SK-N-SH (cell line): ENCODE measurements around the gene CST3.

Source experiments
- CHD2 ChIP-seq: fragments of 150-350 bp; IDR thresholded peaks from 2 replicates; pipeline ENCODE4 v1.6.1; 2018; ENCODE audit warnings: low read length; ENCODE audit not compliant: partially characterized antibody
- CTCF ChIP-seq: fragments of 200-600 bp; sonication (generic); IDR thresholded peaks from 2 replicates; pipeline ENCODE4 v1.6.1; 2017; ENCODE audit warnings: antibody characterized with exemption, mild to moderate bottlenecking, moderate library complexity
- GABPA ChIP-seq: IDR thresholded peaks from 2 replicates; pipeline ENCODE4 v1.4.0; 2012; ENCODE audit warnings: low read depth, mild to moderate bottlenecking
- NFIC ChIP-seq: IDR thresholded peaks from 2 replicates; pipeline ENCODE4 v1.4.0; 2012; ENCODE audit warnings: borderline replicate concordance
- POLR2AphosphoS5 ChIP-seq: IDR thresholded peaks from 2 replicates; pipeline ENCODE4 v1.6.1; 2012; ENCODE audit warnings: low read depth, low read length
- REST ChIP-seq: IDR thresholded peaks from 2 replicates; pipeline ENCODE4 v1.6.1; 2012; ENCODE audit warnings: mild to moderate bottlenecking, low read depth, low read length, moderate library complexity
- RFX5 ChIP-seq: IDR thresholded peaks from 2 replicates; pipeline ENCODE4 v1.6.1; 2012; ENCODE audit warnings: mild to moderate bottlenecking, improper control_type of control experiment, low read length
- YY1 ChIP-seq: IDR thresholded peaks from 2 replicates; pipeline ENCODE4 v1.4.0; 2012; ENCODE audit warnings: low read depth, mild to moderate bottlenecking

GRCh38 chr20:23632711-23633573, 4.8 kb downstream of the CST3 start:
- TF ChIP-seq GABPA, result no peak
- TF ChIP-seq CHD2, result no peak
- TF ChIP-seq NFIC, result no peak
- TF ChIP-seq CTCF, result no peak
- no peak for TF ChIP-seq YY1
- no peak for TF ChIP-seq RFX5
- no peak for TF ChIP-seq POLR2AphosphoS5
- no peak for TF ChIP-seq REST
